Measurements from ENCODE around the gene PSMA6.

GRCh38 chr14:35333264-35333730 is 41.1 kb downstream of the PSMA6 start:
- no peak for TF ChIP-seq CTCF (IDR thresholded peaks at IDR 0.05)
- TF ChIP-seq POLR2A (IDR thresholded peaks at IDR 0.05): no peak
- no peak for TF ChIP-seq POLR2AphosphoS5 (IDR thresholded peaks at IDR 0.05)
